HepG2 (cell line): ENCODE data around the gene GCNT2. TPM values are rescaled to one million over a fixed set of nuclear protein-coding genes. Genes with fewer than 3 reads are reported as not detected.

Experiments
- CTCF ChIP-seq: sonication (generic); formaldehyde crosslinking; IDR thresholded peaks from 2 replicates; pipeline ENCODE4 v1.5.0; 2020; ENCODE audit warnings: mild to moderate bottlenecking, missing genetic modification reagents, moderate library complexity
- E2F2 ChIP-seq: sonication (generic); formaldehyde crosslinking; IDR thresholded peaks from 2 replicates; pipeline ENCODE4 v1.4.0; 2020; ENCODE audit warnings: missing genetic modification reagents, borderline replicate concordance
- ELF3 ChIP-seq: IDR thresholded peaks from 2 replicates; pipeline ENCODE4 v1.6.1; 2016; ENCODE audit warnings: missing genetic modification reagents, missing compliant biosample characterization
- ELF4 ChIP-seq: sonication (generic); formaldehyde crosslinking; IDR thresholded peaks from 2 replicates; pipeline ENCODE4 v1.5.0; 2020; ENCODE audit warnings: missing genetic modification reagents, mild to moderate bottlenecking, moderate library complexity, borderline replicate concordance
- HIVEP1 ChIP-seq: sonication (generic); formaldehyde crosslinking; IDR thresholded peaks from 2 replicates; pipeline ENCODE4 v1.4.0; 2020; ENCODE audit warnings: mild to moderate bottlenecking, missing genetic modification reagents
- HOMEZ ChIP-seq: IDR thresholded peaks from 2 replicates; pipeline ENCODE4 v1.6.1; 2016; ENCODE audit warnings: low read depth
- NR2F1 ChIP-seq, 2 experiments: fragments of 450-650 bp in 1 of 2; formaldehyde crosslinking in 1 of 2; IDR thresholded peaks; 2 replicates each; pipeline versions ENCODE4 v1.5.0 to v1.6.1; 2016 to 2020; ENCODE audit warnings: mild to moderate bottlenecking in 1 of 2, missing compliant biosample characterization in 1 of 2, missing genetic modification reagents in 1 of 2, moderate library complexity in 1 of 2
- PHF21A ChIP-seq: sonication (generic); formaldehyde crosslinking; IDR thresholded peaks from 2 replicates; pipeline ENCODE4 v1.5.0; 2020; ENCODE audit warnings: mild to moderate bottlenecking, missing genetic modification reagents
- RBAK ChIP-seq: sonication (generic); formaldehyde crosslinking; IDR thresholded peaks from 2 replicates; pipeline ENCODE4 v1.5.1; 2020; ENCODE audit warnings: mild to moderate bottlenecking, missing genetic modification reagents
- RBM22 ChIP-seq: fragments of 200-400 bp; formaldehyde crosslinking; optimal IDR thresholded peaks from 2 replicates; pipeline ENCODE3; 2017; ENCODE audit warnings: mild to moderate bottlenecking, low read length, moderate library complexity
- SIX4 ChIP-seq: sonication (generic); formaldehyde crosslinking; IDR thresholded peaks from 2 replicates; pipeline ENCODE4 v1.4.0; 2020; ENCODE audit warnings: missing genetic modification reagents
- SMAD1 ChIP-seq: sonication (generic); formaldehyde crosslinking; IDR thresholded peaks from 2 replicates; pipeline ENCODE4 v1.4.0; 2020; ENCODE audit warnings: missing genetic modification reagents, low read depth, mild to moderate bottlenecking, borderline replicate concordance
- SNAPC5 ChIP-seq: sonication (generic); formaldehyde crosslinking; IDR thresholded peaks from 2 replicates; pipeline ENCODE4 v1.8.1; 2023; ENCODE audit warnings: mild to moderate bottlenecking, missing genetic modification reagents, borderline replicate concordance
- SOX5 ChIP-seq: IDR thresholded peaks from 2 replicates; pipeline ENCODE4 v1.6.1; 2016; ENCODE audit warnings: borderline replicate concordance
- SP1 ChIP-seq, 2 experiments: fragments of 450-650 bp in 1 of 2; sonication (generic) in 1 of 2; formaldehyde crosslinking in 1 of 2; IDR thresholded peaks; 2 replicates each; pipeline versions ENCODE4 v1.4.0 to v1.6.1; 2016 to 2020; ENCODE audit warnings: missing genetic modification reagents in 1 of 2
- SRY ChIP-seq: sonication (generic); formaldehyde crosslinking; IDR thresholded peaks from 2 replicates; pipeline ENCODE4 v1.8.0; 2022; ENCODE audit warnings: mild to moderate bottlenecking, missing genetic modification reagents
- YEATS4 ChIP-seq: sonication (generic); formaldehyde crosslinking; IDR thresholded peaks from 2 replicates; pipeline ENCODE4 v1.4.0; 2020; ENCODE audit warnings: missing genetic modification reagents, borderline replicate concordance
- ZNF224 ChIP-seq: sonication (generic); formaldehyde crosslinking; IDR thresholded peaks from 2 replicates; pipeline ENCODE4 v1.5.0; 2020; ENCODE audit warnings: mild to moderate bottlenecking, missing genetic modification reagents
- ZNF232 ChIP-seq: sonication (generic); formaldehyde crosslinking; IDR thresholded peaks from 2 replicates; pipeline ENCODE4 v1.4.0; 2020; ENCODE audit warnings: missing genetic modification reagents, borderline replicate concordance
- ZNF251 ChIP-seq: sonication (generic); formaldehyde crosslinking; IDR thresholded peaks from 2 replicates; pipeline ENCODE4 v1.9.0; 2021; ENCODE audit warnings: mild to moderate bottlenecking, missing genetic modification reagents
- ZNF281 ChIP-seq: sonication (generic); formaldehyde crosslinking; IDR thresholded peaks from 2 replicates; pipeline ENCODE4 v1.4.0; 2020; ENCODE audit warnings: missing genetic modification reagents, borderline replicate concordance
- ZNF441 ChIP-seq: sonication (generic); formaldehyde crosslinking; IDR thresholded peaks from 2 replicates; pipeline ENCODE4 v1.7.0; 2021; ENCODE audit warnings: missing genetic modification reagents, borderline replicate concordance
- polyA plus RNA-seq, 8 experiments: library from polyadenylated mRNA; depleted of rRNA in 3 of 8; stranded (reverse) in 7 of 8; unstranded in 1 of 8; fragments of >200 nt; fragmentation: Illumina TruSeq in 4 of 8; extraction: Trizol in 4 of 8; gene quantifications; 2 replicates each; pipeline versions ENCODE4 v1.2.1 to v1.2.3, GENCODE V29; 2011 to 2016; ENCODE audit warnings: low read depth in 4 of 8, missing spikeins in 1 of 8, mixed read lengths in 1 of 8; ENCODE audit not compliant: insufficient read depth in 1 of 8
- total RNA-seq, 5 experiments: library from RNA; depleted of rRNA; stranded (reverse); fragments of >200 nt; fragmentation: Illumina TruSeq; extraction: Trizol; gene quantifications; 2 replicates each; pipeline ENCODE4 v1.2.3, GENCODE V29; 2016; ENCODE audit warnings: low read depth in 1 of 5

GCNT2 gene
- total and polyA plus RNA-seq, 2 of the 13 experiments (the other 11 are each of a cell fraction or from before 2014, with no cell fraction given) = 11.8 to 31.9 TPM

- TF ChIP-seq NR2F1 (CRISPR knock-in tag; IDR thresholded peaks at IDR 0.05) (peak in 1 of 2 experiments; percentile 25; a peak in 1 of 4 replicates), ELF3 (0 out of 2 replicates have a peak, but pooled peaks have one; percentile 38), YEATS4 (CRISPR knock-in tag) (no peak), HIVEP1 (CRISPR knock-in tag) (no peak), SNAPC5 (CRISPR knock-in tag) (no peak), ZNF232 (0 out of 2 replicates have a peak, but pooled peaks have one; percentile 35), ELF4 (CRISPR knock-in tag) (no peak), HOMEZ (CRISPR knock-in tag) (peak; percentile 47; the same call in 1 of the 2 replicates), E2F2 (CRISPR knock-in tag) (no peak), SMAD1 (CRISPR knock-in tag) (no peak), SP1 (IDR thresholded peaks at IDR 0.05) (no peak), SP1 (CRISPR knock-in tag; IDR thresholded peaks at IDR 0.05) (no peak), ZNF281 (CRISPR knock-in tag) (no peak), PHF21A (CRISPR knock-in tag) (no peak; the same call in 1 of the 2 replicates), ZNF441 (CRISPR knock-in tag) (peak; percentile 70; the same call in 1 of the 2 replicates), CTCF (CRISPR knock-in tag) (peak; percentile 95), ZNF251 (CRISPR knock-in tag) (no peak), SRY (CRISPR knock-in tag) (no peak), RBM22 (no peak), RBAK (CRISPR knock-in tag) (no peak), SIX4 (CRISPR knock-in tag) (no peak), ZNF224 (CRISPR knock-in tag) (no peak), SOX5 (CRISPR knock-in tag) (peak; percentile 25; the same call in 1 of the 2 replicates)
These were observed 10.4 kb upstream of the GCNT2 start (continued) for GRCh38 chr6:10510592-10511367.
